Measurements from ENCODE around the gene GPC6.

Gene GPC6

DNA sequence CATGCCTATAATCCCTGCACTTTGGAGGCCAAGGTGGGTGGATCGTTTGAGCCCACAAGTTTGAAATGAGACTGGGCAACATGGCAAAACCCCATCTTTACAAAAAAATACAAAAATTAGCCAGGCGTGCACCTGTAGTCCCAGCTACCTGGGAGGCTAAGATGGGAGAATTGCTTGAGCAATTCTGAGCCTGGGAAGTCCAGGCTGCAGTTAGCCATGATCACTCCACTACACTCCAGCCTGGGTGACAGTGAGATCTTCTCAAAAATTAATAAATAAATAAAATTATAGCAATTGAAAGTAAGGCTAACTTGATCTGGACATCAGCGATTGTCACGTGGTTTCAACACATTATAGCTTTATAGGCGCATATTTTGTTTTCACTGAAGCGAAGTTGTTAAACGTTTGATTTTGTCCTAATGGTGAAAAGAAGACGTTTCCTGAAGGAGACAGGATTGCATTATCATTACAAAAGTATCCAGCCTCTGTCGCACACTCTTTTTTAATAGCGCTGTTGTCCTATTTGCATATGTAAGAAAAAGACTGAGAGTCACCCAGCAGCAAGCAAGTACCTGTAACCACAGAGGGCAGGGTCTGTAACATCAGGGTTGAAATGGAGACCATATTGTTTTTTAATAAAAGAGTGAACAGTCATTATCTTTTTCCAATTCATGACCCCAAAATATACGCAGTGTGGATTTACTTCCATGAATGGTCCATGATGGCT, 917.2 kb downstream of the GPC6 start:
- Histone ChIP-seq H3K27me3 (ENCODE audit: low read depth, low read length) (no peaks in the 10 kb centered on the region), H3K4me1 (ENCODE audit: low read length) (no peaks in the 10 kb centered on the region), H4K20me1 (ENCODE audit: insufficient read depth, low read length) (no peaks in the 10 kb centered on the region), H3K4me3 (ENCODE audit: low read length) (no peak overlapping the region), H3K79me2 (ENCODE audit: low read length) (no peaks in the 10 kb centered on the region), H3K9ac (ENCODE audit: low read length) (no peak overlapping the region), H2AFZ (ENCODE audit: low read depth, low read length) (no peak overlapping the region), H3K27ac (ENCODE audit: low read length) (no peak overlapping the region), H3K9me3 (ENCODE audit: insufficient read depth, low read length) (no peaks in the 10 kb centered on the region), H3K36me3 (replicated peaks; ENCODE audit: low read depth, low read length) (no peaks in the 10 kb centered on the region), H3K4me2 (ENCODE audit: low read length) (no peak overlapping the region)
- TF ChIP-seq EZH2phosphoT487 (IDR thresholded peaks at IDR 0.05; ENCODE audit: low read depth) (no peak), CTCF (IDR thresholded peaks at IDR 0.05; ENCODE audit: low read depth, low read length) (no peak)

- no peak for TF ChIP-seq EZH2phosphoT487 (IDR thresholded peaks at IDR 0.05; ENCODE audit: low read depth)
- no peak for TF ChIP-seq CTCF (IDR thresholded peaks at IDR 0.05; ENCODE audit: low read depth, low read length)
- Histone ChIP-seq H4K20me1 (ENCODE audit: insufficient read depth, low read length) (no peaks in the 10 kb centered on the region), H2AFZ (ENCODE audit: low read depth, low read length) (no peak overlapping the region), H3K4me3 (ENCODE audit: low read length) (no peak overlapping the region), H3K27ac (ENCODE audit: low read length) (no peak overlapping the region), H3K36me3 (replicated peaks; ENCODE audit: low read depth, low read length) (no peaks in the 10 kb centered on the region), H3K9me3 (ENCODE audit: insufficient read depth, low read length) (no peaks in the 10 kb centered on the region), H3K9ac (ENCODE audit: low read length) (no peak overlapping the region), H3K4me2 (ENCODE audit: low read length) (no peak overlapping the region), H3K79me2 (ENCODE audit: low read length) (no peaks in the 10 kb centered on the region), H3K4me1 (ENCODE audit: low read length) (no peaks in the 10 kb centered on the region), H3K27me3 (ENCODE audit: low read depth, low read length) (no peaks in the 10 kb centered on the region)
Measured at GRCh38 chr13:94145966-94146365, 919.4 kb downstream of the GPC6 start.

GRCh38 chr13:94153586-94153985, 927.0 kb downstream of the GPC6 start:
- Histone ChIP-seq H3K4me1 (ENCODE audit: low read length) (no peaks in the 10 kb centered on the region), H3K27me3 (ENCODE audit: low read depth, low read length) (no peaks in the 10 kb centered on the region), H4K20me1 (ENCODE audit: insufficient read depth, low read length) (no peaks in the 10 kb centered on the region), H3K4me2 (ENCODE audit: low read length) (no peak overlapping the region), H3K9ac (ENCODE audit: low read length) (no peak overlapping the region), H2AFZ (ENCODE audit: low read depth, low read length) (no peak overlapping the region), H3K9me3 (ENCODE audit: insufficient read depth, low read length) (no peaks in the 10 kb centered on the region), H3K27ac (ENCODE audit: low read length) (no peak overlapping the region), H3K36me3 (replicated peaks; ENCODE audit: low read depth, low read length) (no peaks in the 10 kb centered on the region), H3K79me2 (ENCODE audit: low read length) (no peaks in the 10 kb centered on the region), H3K4me3 (ENCODE audit: low read length) (no peak overlapping the region)
- no peak for TF ChIP-seq CTCF (IDR thresholded peaks at IDR 0.05; ENCODE audit: low read depth, low read length)
- no peak for TF ChIP-seq EZH2phosphoT487 (IDR thresholded peaks at IDR 0.05; ENCODE audit: low read depth)

DNA sequence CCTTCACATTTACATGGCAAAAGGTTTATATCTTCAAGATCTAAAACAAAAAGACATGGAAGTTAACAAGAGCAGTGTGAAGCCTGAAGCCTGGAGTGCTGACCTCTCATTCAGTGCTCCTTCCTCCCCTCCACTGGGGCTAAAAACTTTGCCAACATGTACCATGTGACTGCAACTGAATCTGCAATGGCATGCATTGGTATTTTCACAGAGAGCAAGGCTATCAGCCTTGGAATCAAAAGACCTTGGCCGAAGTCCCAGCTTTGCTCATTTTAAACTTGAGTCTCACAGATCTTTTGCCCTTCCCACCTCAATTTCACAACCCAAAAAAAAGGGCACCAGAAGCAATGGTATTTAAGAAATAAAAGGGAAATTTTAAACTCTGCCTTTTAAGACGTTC, 927.8 kb downstream of the GPC6 start:
- Histone ChIP-seq H3K9ac (ENCODE audit: low read length) (no peak overlapping the region), H3K4me2 (ENCODE audit: low read length) (no peak overlapping the region), H4K20me1 (ENCODE audit: insufficient read depth, low read length) (no peaks in the 10 kb centered on the region), H2AFZ (ENCODE audit: low read depth, low read length) (no peak overlapping the region), H3K4me3 (ENCODE audit: low read length) (no peak overlapping the region), H3K27me3 (ENCODE audit: low read depth, low read length) (no peaks in the 10 kb centered on the region), H3K36me3 (replicated peaks; ENCODE audit: low read depth, low read length) (no peaks in the 10 kb centered on the region), H3K9me3 (ENCODE audit: insufficient read depth, low read length) (no peaks in the 10 kb centered on the region), H3K4me1 (ENCODE audit: low read length) (no peaks in the 10 kb centered on the region), H3K79me2 (ENCODE audit: low read length) (no peaks in the 10 kb centered on the region), H3K27ac (ENCODE audit: low read length) (no peak overlapping the region)
- TF ChIP-seq EZH2phosphoT487 (IDR thresholded peaks at IDR 0.05; ENCODE audit: low read depth) (no peak), CTCF (IDR thresholded peaks at IDR 0.05; ENCODE audit: low read depth, low read length) (no peak)
